Natural killer cell (primary cell): ENCODE measurements around the gene ATOH8. TPM values are rescaled to one million over a fixed set of nuclear protein-coding genes. Genes with fewer than 3 reads are reported as not detected.

ENCODE experiments used
- ATAC-seq, 3 donors: fragments of 150-1000 bp in 2 of 3; fragments of 200-7000 bp in 1 of 3; cut with Tn5 transposase; 1 replicate in 1 of 3; 2 replicates in 2 of 3; pipeline ENCODE4 v1.10.0; 2021; ENCODE audit warnings: mild to moderate bottlenecking in 2 of 3, moderate library complexity in 2 of 3
- DNase-seq, 2 donors: peaks; one replicate each; pipeline versions ENCODE4 v3.0.0 to v3.0.0-alpha.2; 2013 to 2021; ENCODE audit warnings: mixed read lengths in 1 of 2
- H3K27ac ChIP-seq: one replicate; pipeline ENCODE4 v1.5.1; 2013; ENCODE audit warnings: mild to moderate bottlenecking, low read length
- H3K27me3 ChIP-seq: one replicate; pipeline ENCODE4 v1.6.1; 2013; ENCODE audit warnings: low read length; ENCODE audit not compliant: control insufficient read depth, insufficient read depth
- H3K36me3 ChIP-seq: one replicate; pipeline ENCODE4 v1.6.1; 2013; ENCODE audit warnings: low read length; ENCODE audit not compliant: control insufficient read depth, insufficient read depth
- H3K4me1 ChIP-seq: one replicate; pipeline ENCODE4 v1.6.1; 2013; ENCODE audit warnings: low read length; ENCODE audit not compliant: control insufficient read depth, insufficient read depth
- H3K4me3 ChIP-seq: one replicate; pipeline ENCODE4 v1.5.1; 2013; ENCODE audit warnings: low read length
- H3K9me3 ChIP-seq: one replicate; pipeline ENCODE4 v1.6.1; 2013; ENCODE audit warnings: low read length; ENCODE audit not compliant: control insufficient read depth, insufficient read depth
- H3K27ac Mint-ChIP-seq, 2 donors: one replicate each; pipeline ENCODE4 v1.8.0; 2022; ENCODE audit warnings: mild to moderate bottlenecking in 2 of 2, mixed read lengths in 2 of 2, moderate library complexity in 1 of 2
- H3K27me3 Mint-ChIP-seq, 2 donors: one replicate each; pipeline ENCODE4 v1.8.0; 2022; ENCODE audit warnings: low read depth in 2 of 2, mixed read lengths in 2 of 2
- H3K36me3 Mint-ChIP-seq: one replicate; pipeline ENCODE4 v1.8.0; 2022; ENCODE audit warnings: mixed read lengths
- H3K4me1 Mint-ChIP-seq, 2 donors: one replicate each; pipeline ENCODE4 v1.8.0; 2022; ENCODE audit warnings: mixed read lengths in 2 of 2
- H3K4me3 Mint-ChIP-seq: one replicate; pipeline ENCODE4 v1.8.0; 2022; ENCODE audit warnings: mild to moderate bottlenecking, moderate library complexity, mixed read lengths
- H3K9me3 Mint-ChIP-seq, 2 donors: one replicate each; pipeline ENCODE4 v1.8.0; 2022; ENCODE audit warnings: mixed read lengths in 2 of 2
- CTCF ChIP-seq: fragments of 200-600 bp; IDR thresholded peaks from one replicate; pipeline ENCODE4 v1.8.0; 2022; ENCODE audit warnings: antibody characterized with exemption
- WGBS: methylation state at CpG from one replicate; pipeline ENCODE4 v1.1.7; 2013; ENCODE audit warnings: missing lambda C conversion rate; ENCODE audit not compliant: insufficient coverage; 5-methylcytosine and 5-hydroxymethylcytosine counted together
- intact Hi-C: fragments of 100-400 bp; cut with micrococcal nuclease; formaldehyde crosslinking; loops from one replicate; pipeline ENCODE4 v1.14.2; 2022
- total RNA-seq, 4 donors: library from RNA; stranded (reverse); fragments of 120-200 nt in 1 of 4; gene quantifications; one replicate each; pipeline versions ENCODE4 v1.2.3 to v1.2.4, GENCODE V29; 2013 to 2022

Gene ATOH8
- total RNA-seq, 3 donors from 2014 or later (not counting 1 experiment from before 2014, with no cell fraction given): 0.23 TPM; not detected in 2

DNA sequence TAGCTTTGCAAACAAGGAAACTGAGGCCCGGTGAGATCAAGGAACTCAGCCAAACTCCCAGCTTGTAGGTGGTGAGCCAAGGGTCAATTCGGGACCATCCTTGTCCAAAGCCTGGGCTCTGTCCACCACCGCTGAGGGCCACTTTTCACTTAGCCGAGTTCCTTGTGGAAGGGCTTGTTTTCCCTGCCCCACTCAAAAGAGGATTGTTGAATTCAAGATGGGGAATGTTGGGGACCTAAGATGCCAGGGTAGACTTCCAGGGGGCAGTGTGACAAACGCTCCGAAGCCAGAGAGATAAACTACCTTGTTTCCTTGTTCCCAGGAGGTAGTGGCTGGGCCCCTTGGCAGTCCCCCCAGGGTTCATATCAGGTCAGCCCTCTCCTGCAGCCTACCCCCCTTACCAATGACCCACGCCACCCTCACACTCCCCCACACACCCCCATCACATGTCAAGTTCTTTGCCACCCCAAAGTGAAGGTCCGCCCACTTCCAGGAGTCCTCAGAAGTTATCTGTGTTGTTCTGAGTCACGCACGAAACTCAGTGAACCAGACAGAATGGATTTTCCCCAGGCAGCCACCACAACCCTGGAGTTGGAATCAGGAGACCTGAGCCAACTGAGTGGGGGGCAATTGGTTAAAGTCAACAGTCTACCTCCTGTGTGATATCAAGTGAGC, 10.3 kb upstream of the ATOH8 start:
- DNase-seq: no peak
- no peak overlapping the region for H3K27ac Mint-ChIP-seq
- Histone ChIP-seq H3K4me1 (peaks cover 7% of the 10 kb centered on the region), H3K4me3 (no peak overlapping the region), H3K9me3 (no peaks in the 10 kb centered on the region), H3K27me3 (no peaks in the 10 kb centered on the region), H3K36me3 (no peaks in the 10 kb centered on the region), H3K27ac (no peak overlapping the region)
- H3K27me3 Mint-ChIP-seq: peaks cover 44 to 68% of the 10 kb centered on the region in 2 donors
- no peak for TF ChIP-seq CTCF
- H3K9me3 Mint-ChIP-seq: no peaks in the 10 kb centered on the region
- ATAC-seq: no peak
- no peaks in the 10 kb centered on the region for H3K4me1 Mint-ChIP-seq
- no peaks in the 10 kb centered on the region for H3K36me3 Mint-ChIP-seq
- no peak overlapping the region for H3K4me3 Mint-ChIP-seq
- intact Hi-C loops: no loop called here
- WGBS: 82% methylated on average over 10 of the region's 10 CpGs

GRCh38 chr2:85744055-85744454, 9.7 kb upstream of the ATOH8 start:
- H3K27ac Mint-ChIP-seq: no peak overlapping the region
- no peak for TF ChIP-seq CTCF
- H3K9me3 Mint-ChIP-seq: no peaks in the 10 kb centered on the region
- Histone ChIP-seq H3K27ac (no peak overlapping the region), H3K9me3 (no peaks in the 10 kb centered on the region), H3K4me1 (peaks cover 13% of the 10 kb centered on the region), H3K4me3 (no peak overlapping the region), H3K27me3 (no peaks in the 10 kb centered on the region), H3K36me3 (no peaks in the 10 kb centered on the region)
- no peaks in the 10 kb centered on the region for H3K36me3 Mint-ChIP-seq
- no peak overlapping the region for H3K4me3 Mint-ChIP-seq
- DNase-seq (no peak), ATAC-seq (no peak)
- H3K27me3 Mint-ChIP-seq: peaks cover 44 to 68% of the 10 kb centered on the region in 2 donors
- H3K4me1 Mint-ChIP-seq: no peaks in the 10 kb centered on the region
- intact Hi-C loops: no loop called here
- WGBS: 76% methylated on average over 4 of the region's 4 CpGs

GRCh38 chr2:85744741-85745601, 8.8 kb upstream of the ATOH8 start:
- Histone ChIP-seq H3K4me1 (peaks cover 13% of the 10 kb centered on the region), H3K36me3 (no peaks in the 10 kb centered on the region), H3K9me3 (no peaks in the 10 kb centered on the region), H3K27ac (no peak overlapping the region), H3K4me3 (no peak overlapping the region), H3K27me3 (no peaks in the 10 kb centered on the region)
- Mint-ChIP-seq H3K27ac (no peak overlapping the region), H3K4me3 (no peak overlapping the region), H3K9me3 (no peaks in the 10 kb centered on the region), H3K27me3 (peaks cover 43 to 60% of the 10 kb centered on the region in 2 donors), H3K36me3 (no peaks in the 10 kb centered on the region), H3K4me1 (no peaks in the 10 kb centered on the region)
- DNase-seq (no peak), ATAC-seq (no peak)
- TF ChIP-seq CTCF: no peak
- intact Hi-C loops: no loop called here
- WGBS: 61% methylated on average over 9 of the region's 10 CpGs
